Caco-2 (cell line): ENCODE data around the gene CENPX. TPM values are rescaled to one million over a fixed set of nuclear protein-coding genes. Genes with fewer than 3 reads are reported as not detected.

Experiments used
- BruUV-seq: library from RNA; stranded (reverse); fragments of 400-500 nt; replicated peaks from 2 replicates; lab custom pipeline; 2021; lab: Mats Ljungman, UMichigan
- CTCF ChIA-PET: fragments of 300-600 bp; sonication (Branson Sonifier 250); formaldehyde crosslinking; loops from one replicate; lab custom pipeline; 2022; ENCODE audit warnings: antibody characterized with exemption; lab: Charles Lee
- POLR2A ChIA-PET: fragments of 300-600 bp; sonication (Branson Sonifier 250); formaldehyde crosslinking; loops from one replicate; lab custom pipeline; 2022; ENCODE audit warnings: antibody characterized with exemption; lab: Charles Lee
- DNase-seq, 2 experiments: peaks; one replicate each; pipeline versions ENCODE4 v3.0.0 to v3.0.0-alpha.2; 2020 to 2022
- H3K27me3 ChIP-seq: replicated peaks from 2 replicates; pipeline ENCODE4 v1.6.0; 2011; ENCODE audit warnings: low read length; ENCODE audit not compliant: control insufficient read depth, insufficient read depth
- H3K36me3 ChIP-seq: 2 replicates; pipeline ENCODE4 v1.5.1; 2011; ENCODE audit warnings: low read length; ENCODE audit not compliant: control insufficient read depth, insufficient read depth
- H3K4me1 ChIP-seq: fragments of 250-450 bp; sonication (Bioruptor Pico); 2 replicates; pipeline ENCODE4 v1.5.1; 2020; ENCODE audit warnings: mild to moderate bottlenecking
- H3K4me3 ChIP-seq: 2 replicates; pipeline ENCODE4 v1.5.1; 2011; ENCODE audit warnings: low read depth, mild to moderate bottlenecking, control low read depth, low read length
- H3K9me3 ChIP-seq: fragments of 250-450 bp; sonication (Bioruptor Pico); 2 replicates; pipeline ENCODE4 v1.5.1; 2020; ENCODE audit warnings: mild to moderate bottlenecking, moderate library complexity
- H3K27ac Mint-ChIP-seq: one replicate; pipeline ENCODE4 v1.8.0; 2022; ENCODE audit warnings: mixed read lengths; ENCODE audit not compliant: unreplicated experiment
- H3K27me3 Mint-ChIP-seq: one replicate; pipeline ENCODE4 v1.8.0; 2022; ENCODE audit warnings: mixed read lengths; ENCODE audit not compliant: insufficient read depth, unreplicated experiment
- H3K36me3 Mint-ChIP-seq: one replicate; pipeline ENCODE4 v1.8.0; 2022; ENCODE audit warnings: mild to moderate bottlenecking, mixed read lengths; ENCODE audit not compliant: insufficient read depth, unreplicated experiment
- H3K4me1 Mint-ChIP-seq: one replicate; pipeline ENCODE4 v1.8.0; 2022; ENCODE audit warnings: low read depth, mixed read lengths; ENCODE audit not compliant: unreplicated experiment
- H3K4me3 Mint-ChIP-seq: one replicate; pipeline ENCODE4 v1.8.0; 2022; ENCODE audit warnings: mild to moderate bottlenecking, moderate library complexity, mixed read lengths; ENCODE audit not compliant: unreplicated experiment
- H3K9me3 Mint-ChIP-seq: one replicate; pipeline ENCODE4 v1.8.0; 2022; ENCODE audit warnings: mixed read lengths; ENCODE audit not compliant: unreplicated experiment
- CTCF ChIP-seq, 2 experiments: fragments of 200-600 bp in 1 of 2; IDR thresholded peaks; 1 replicate in 1 of 2; 2 replicates in 1 of 2; pipeline versions ENCODE4 v1.5.1 to v1.8.0; 2011 to 2022; ENCODE audit warnings: antibody characterized with exemption in 1 of 2, control low read depth in 1 of 2, inconsistent platforms in 1 of 2, low read depth in 1 of 2, low read length in 1 of 2, mild to moderate bottlenecking in 1 of 2, moderate library complexity in 1 of 2; ENCODE audit not compliant: insufficient read depth in 1 of 2, severe bottlenecking in 1 of 2, unreplicated experiment in 1 of 2
- intact Hi-C: fragments of 100-400 bp; cut with micrococcal nuclease; formaldehyde crosslinking; loops from one replicate; pipeline ENCODE4 v1.10.0; 2022; ENCODE audit not compliant: unreplicated experiment
- total RNA-seq: library from RNA; stranded (reverse); gene quantifications from 2 replicates; pipeline ENCODE4 v1.2.3, GENCODE V29; 2022

CENPX gene
- total RNA-seq, 1 experiment from 2014 or later = 85.3 TPM

GRCh38 chr17:82003411-82004381 lies 19.0 kb downstream of the CENPX start:
- Mint-ChIP-seq H3K27me3 (no peaks in the 10 kb centered on the region), H3K36me3 (peaks cover 17% of the 10 kb centered on the region), H3K4me1 (no peaks in the 10 kb centered on the region), H3K27ac (no peak overlapping the region), H3K9me3 (no peaks in the 10 kb centered on the region), H3K4me3 (no peak overlapping the region)
- ChIA-PET POLR2A (interaction anchor here (0.6 to 2.3 kb wide), 2 partner anchors 19 to 20 kb away, joined by 3 to 9 read pairs; partner anchors contain the start of genes CENPX and LRRC45), CTCF (interaction anchor here (0.6 to 1.9 kb wide), 2 partner anchors 16 to 88 kb away, joined by 3 to 9 read pairs; no protein-coding TSS in a partner anchor)
- Histone ChIP-seq H3K27me3 (no peaks in the 10 kb centered on the region), H3K36me3 (no peaks in the 10 kb centered on the region; the same call in 1 of the 2 replicates), H3K9me3 (no peaks in the 10 kb centered on the region), H3K4me1 (peaks cover 19% of the 10 kb centered on the region), H3K4me3 (no peak overlapping the region)
- peak; percentile 71 to 80 for DNase-seq
- BruUV-seq = no TSS peak
- intact Hi-C loops = no loop called here
- TF ChIP-seq CTCF (IDR thresholded peaks at IDR 0.05; ENCODE audit: insufficient read depth in 1 of 2, low read depth in 1 of 2, low read length in 1 of 2, severe bottlenecking in 1 of 2, unreplicated experiment in 1 of 2) = no peak

GRCh38 chr17:82001571-82002056 lies 21.1 kb downstream of the CENPX start:
- DNase-seq = no peak
- BruUV-seq = no TSS peak
- POLR2A ChIA-PET = no interaction called here
- Mint-ChIP-seq H3K9me3 (no peaks in the 10 kb centered on the region), H3K4me3 (no peak overlapping the region), H3K36me3 (peaks cover 12% of the 10 kb centered on the region), H3K4me1 (no peaks in the 10 kb centered on the region), H3K27me3 (no peaks in the 10 kb centered on the region), H3K27ac (peak overlapping the region; percentile 29)
- CTCF ChIA-PET = no interaction called here
- no peaks in the 10 kb centered on the region for H3K27me3 ChIP-seq
- no peak overlapping the region for H3K4me3 ChIP-seq
- H3K36me3 ChIP-seq = no peaks in the 10 kb centered on the region; the same call in 1 of the 2 replicates
- TF ChIP-seq CTCF (IDR thresholded peaks at IDR 0.05; ENCODE audit: insufficient read depth in 1 of 2, low read depth in 1 of 2, low read length in 1 of 2, severe bottlenecking in 1 of 2, unreplicated experiment in 1 of 2) = no peak
- intact Hi-C loops = no loop called here
- peaks cover 19% of the 10 kb centered on the region for H3K4me1 ChIP-seq
- no peaks in the 10 kb centered on the region for H3K9me3 ChIP-seq

- H3K9me3 Mint-ChIP-seq = no peaks in the 10 kb centered on the region
- Histone ChIP-seq H3K36me3 (no peaks in the 10 kb centered on the region; the same call in 1 of the 2 replicates), H3K4me1 (peaks cover 19% of the 10 kb centered on the region), H3K27me3 (no peaks in the 10 kb centered on the region), H3K4me3 (no peak overlapping the region), H3K9me3 (no peaks in the 10 kb centered on the region)
- ChIA-PET POLR2A (no interaction called here), CTCF (no interaction called here)
- H3K27me3 Mint-ChIP-seq = no peaks in the 10 kb centered on the region
- no TSS peak for BruUV-seq
- no peaks in the 10 kb centered on the region for H3K4me1 Mint-ChIP-seq
- intact Hi-C loops = no loop called here
- no peak for TF ChIP-seq CTCF (IDR thresholded peaks at IDR 0.05; ENCODE audit: insufficient read depth in 1 of 2, low read depth in 1 of 2, low read length in 1 of 2, severe bottlenecking in 1 of 2, unreplicated experiment in 1 of 2)
- no peak overlapping the region for H3K4me3 Mint-ChIP-seq
- no peak for DNase-seq
- H3K36me3 Mint-ChIP-seq = peaks cover 12% of the 10 kb centered on the region
- H3K27ac Mint-ChIP-seq = peak overlapping the region; percentile 70
Measured at GRCh38 chr17:82000803-82001570, 21.7 kb downstream of the CENPX start.
